AG04450 (cell line): Measurements from ENCODE around the gene TMEM62. TPM values are rescaled to one million over a fixed set of nuclear protein-coding genes. Genes with fewer than 3 reads are reported as not detected.
"Not testable (repeated sequence)": the region's sequence is repeated elsewhere in the genome, so short reads cannot be mapped to it uniquely, and the experiment has no call there.

Source experiments
- CTCF ChIA-PET: fragments of 300-600, 350-600 bp; formaldehyde crosslinking; extraction: SDS; loops from one replicate; lab custom pipeline; 2022; ENCODE audit warnings: antibody characterized with exemption, inconsistent platforms; lab: Charles Lee
- POLR2A ChIA-PET: fragments of 350-600 bp; formaldehyde crosslinking; extraction: SDS; loops from one replicate; lab custom pipeline; 2021; ENCODE audit warnings: antibody characterized with exemption, inconsistent platforms; lab: Yijun Ruan, JAX
- DNase-seq: peaks from one replicate; pipeline ENCODE4 v3.0.0-alpha.2; 2011; ENCODE audit warnings: low read depth, low spot score
- H3K27ac ChIP-seq: one replicate; pipeline ENCODE4 v1.5.1; 2012; ENCODE audit warnings: low read depth, low read length, control low read depth
- H3K27me3 ChIP-seq: one replicate; pipeline ENCODE4 v1.6.0; 2012; ENCODE audit warnings: low read length; ENCODE audit not compliant: control insufficient read depth, insufficient read depth
- H3K4me3 ChIP-seq: 2 replicates; pipeline ENCODE4 v1.5.1; 2011; ENCODE audit warnings: mild to moderate bottlenecking, low read depth, low read length, control low read depth
- H3K9me3 ChIP-seq: 2 replicates; pipeline ENCODE4 v1.5.1; 2012; ENCODE audit warnings: low read length; ENCODE audit not compliant: control insufficient read depth, insufficient read depth
- polyA plus RNA-seq: library from polyadenylated mRNA; depleted of rRNA; stranded (reverse); fragments of >200 nt; gene quantifications from 2 replicates; pipeline ENCODE4 v1.2.3, GENCODE V29; 2011
- TF ChIP-seq, protein P1 (sequence below): IDR thresholded peaks from 2 replicates; pipeline ENCODE4 v1.5.1; 2011; ENCODE audit warnings: low read depth, low read length, control low read depth, inconsistent platforms

TMEM62 gene
- polyA plus RNA-seq, 1 experiment = 4.3 TPM

DNA sequence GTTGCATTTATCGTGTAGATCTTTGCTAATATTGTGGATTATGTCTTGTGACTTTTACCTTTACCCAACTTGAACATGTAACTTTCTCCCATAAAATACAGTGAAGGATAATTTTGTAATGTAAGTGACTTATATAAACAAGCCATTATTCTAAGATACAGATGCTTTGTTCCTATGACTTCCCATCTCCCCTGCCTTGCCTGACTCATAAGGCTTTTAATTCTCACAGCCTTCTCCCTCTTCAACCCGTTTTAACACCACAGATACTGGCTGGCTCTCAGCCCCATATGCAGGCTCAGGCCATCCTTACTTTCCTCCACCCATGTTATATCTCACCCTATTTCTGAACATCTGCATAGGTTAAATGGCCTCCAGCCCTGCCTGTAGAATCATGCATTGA, 55.9 kb downstream of the TMEM62 start:
- H3K27ac ChIP-seq = no peak overlapping the region
- H3K9me3 ChIP-seq = no peaks in the 10 kb centered on the region; the same call in 1 of the 2 replicates
- ChIA-PET CTCF (interaction anchor here (1.3 kb wide), 1 partner anchor 96 kb away, joined by 13 read pairs; no protein-coding TSS in a partner anchor), POLR2A (no interaction called here)
- no peaks in the 10 kb centered on the region for H3K27me3 ChIP-seq
- H3K4me3 ChIP-seq = no peak overlapping the region
- no peak for DNase-seq
- TF ChIP-seq, protein P1, sequence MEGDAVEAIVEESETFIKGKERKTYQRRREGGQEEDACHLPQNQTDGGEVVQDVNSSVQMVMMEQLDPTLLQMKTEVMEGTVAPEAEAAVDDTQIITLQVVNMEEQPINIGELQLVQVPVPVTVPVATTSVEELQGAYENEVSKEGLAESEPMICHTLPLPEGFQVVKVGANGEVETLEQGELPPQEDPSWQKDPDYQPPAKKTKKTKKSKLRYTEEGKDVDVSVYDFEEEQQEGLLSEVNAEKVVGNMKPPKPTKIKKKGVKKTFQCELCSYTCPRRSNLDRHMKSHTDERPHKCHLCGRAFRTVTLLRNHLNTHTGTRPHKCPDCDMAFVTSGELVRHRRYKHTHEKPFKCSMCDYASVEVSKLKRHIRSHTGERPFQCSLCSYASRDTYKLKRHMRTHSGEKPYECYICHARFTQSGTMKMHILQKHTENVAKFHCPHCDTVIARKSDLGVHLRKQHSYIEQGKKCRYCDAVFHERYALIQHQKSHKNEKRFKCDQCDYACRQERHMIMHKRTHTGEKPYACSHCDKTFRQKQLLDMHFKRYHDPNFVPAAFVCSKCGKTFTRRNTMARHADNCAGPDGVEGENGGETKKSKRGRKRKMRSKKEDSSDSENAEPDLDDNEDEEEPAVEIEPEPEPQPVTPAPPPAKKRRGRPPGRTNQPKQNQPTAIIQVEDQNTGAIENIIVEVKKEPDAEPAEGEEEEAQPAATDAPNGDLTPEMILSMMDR = no peak

DNA sequence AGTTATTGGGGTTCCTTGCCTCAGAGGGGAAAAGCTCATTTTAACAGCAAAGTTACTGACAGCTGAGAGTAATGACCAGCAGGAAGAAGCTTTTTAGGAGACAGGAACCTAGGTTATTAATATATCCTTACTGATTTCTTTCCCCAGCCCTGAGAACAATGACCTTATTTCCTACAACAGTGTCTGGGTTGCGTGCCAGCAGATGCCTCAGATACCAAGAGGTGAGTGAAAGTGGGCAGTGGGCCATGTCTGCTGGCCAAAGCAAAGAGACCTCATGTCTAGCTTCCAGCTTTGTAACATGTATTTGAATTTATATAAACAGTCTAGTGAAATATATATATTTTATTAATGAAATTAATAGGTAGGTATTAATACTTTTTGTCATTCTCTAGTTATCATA, 56.8 kb downstream of the TMEM62 start:
- TF ChIP-seq, protein P1 = no peak
- no peak overlapping the region for H3K27ac ChIP-seq
- DNase-seq = no peak
- CTCF ChIA-PET = interaction anchor here (1.2 to 1.8 kb wide), 2 partner anchors 13 to 96 kb away, joined by 5 to 14 read pairs; no protein-coding TSS in a partner anchor
- no peaks in the 10 kb centered on the region for H3K27me3 ChIP-seq
- H3K9me3 ChIP-seq = no peaks in the 10 kb centered on the region; the same call in 1 of the 2 replicates
- POLR2A ChIA-PET = no interaction called here
- no peak overlapping the region for H3K4me3 ChIP-seq

DNA sequence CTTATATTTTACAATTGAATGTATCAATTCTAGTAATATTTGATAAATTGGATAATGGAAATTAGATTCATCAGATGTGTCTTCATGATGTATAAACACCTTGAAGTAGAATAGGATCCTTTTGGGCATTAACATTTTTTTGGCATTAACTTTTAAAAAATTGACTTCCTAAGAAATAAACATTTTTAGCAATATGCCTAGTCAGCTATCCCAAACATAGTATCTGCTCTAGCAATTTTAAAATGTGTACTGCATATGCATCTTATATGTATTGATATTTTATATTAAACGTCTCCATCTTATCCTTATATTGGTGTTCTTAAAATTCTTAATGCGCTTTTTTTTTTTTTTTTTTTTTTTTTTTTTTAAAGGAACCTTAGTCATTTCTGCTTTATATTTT, 60.3 kb downstream of the TMEM62 start:
- DNase-seq = no peak
- Histone ChIP-seq H3K27ac (no peak overlapping the region), H3K27me3 (no peaks in the 10 kb centered on the region), H3K4me3 (no peak overlapping the region), H3K9me3 (peaks cover 2% of the 10 kb centered on the region; the same call in 1 of the 2 replicates)
- POLR2A ChIA-PET = no interaction called here
- TF ChIP-seq, protein P1 = no peak
- CTCF ChIA-PET = interaction anchor here (2.3 to 3.1 kb wide), 3 partner anchors 10 to 92 kb away, joined by 18 to 25 read pairs (median 21); no protein-coding TSS in a partner anchor

- ChIA-PET CTCF (interaction anchor here (1.5 to 3.1 kb wide), 3 partner anchors 9 to 91 kb away, joined by 13 to 25 read pairs (median 18); no protein-coding TSS in a partner anchor), POLR2A (no interaction called here)
- H3K27ac ChIP-seq = no peak overlapping the region
- H3K4me3 ChIP-seq = no peak overlapping the region
- no peak for DNase-seq
- peaks cover 5% of the 10 kb centered on the region; the same call in 1 of the 2 replicates for H3K9me3 ChIP-seq
- no peaks in the 10 kb centered on the region for H3K27me3 ChIP-seq
- TF ChIP-seq, protein P1 = no peak
Observed at GRCh38 chr15:43194795-43195194, 61.4 kb downstream of the TMEM62 start.

DNA sequence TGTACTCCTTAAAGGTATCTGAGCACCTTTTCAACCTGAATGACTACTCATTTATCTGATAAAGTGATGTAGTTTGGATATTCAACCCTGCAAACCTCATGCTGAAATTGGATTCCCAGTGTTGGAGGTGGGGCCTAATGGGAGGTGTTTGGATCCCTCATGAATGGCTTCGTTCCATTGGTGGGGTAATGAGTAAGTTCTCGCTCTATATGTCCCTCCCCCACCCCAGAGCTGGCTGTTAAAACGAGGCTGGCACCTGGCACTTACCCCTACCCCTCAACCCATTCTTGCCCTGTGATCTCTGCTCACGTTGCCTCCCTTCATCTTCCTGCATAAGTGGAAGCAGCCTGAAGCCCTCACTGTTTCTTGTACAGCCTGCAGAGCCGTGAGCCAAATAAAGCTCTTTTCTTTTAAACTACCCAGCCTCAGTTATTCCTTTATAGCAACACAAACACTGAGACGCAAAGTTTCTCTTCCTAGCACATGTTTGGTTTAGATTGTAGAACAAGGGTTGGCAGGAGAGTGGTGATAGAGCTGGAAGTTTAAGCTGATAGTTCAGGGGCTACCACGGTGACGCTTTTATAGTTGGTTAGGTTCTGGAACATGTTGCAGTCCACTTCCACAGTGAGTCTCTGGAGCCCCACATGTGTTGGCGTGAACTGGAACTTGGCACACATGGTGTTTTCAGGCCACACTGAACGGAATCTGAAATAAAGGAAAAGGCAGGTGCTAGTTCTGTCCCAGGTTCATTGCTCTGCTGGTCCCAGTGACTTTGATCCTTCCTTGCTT, 63.6 kb downstream of the TMEM62 start:
- Histone ChIP-seq H3K27me3 (peaks cover 4% of the 10 kb centered on the region), H3K9me3 (peaks cover 5% of the 10 kb centered on the region; the same call in 1 of the 2 replicates), H3K4me3 (no peak overlapping the region), H3K27ac (no peak overlapping the region)
- TF ChIP-seq, protein P1 = no peak
- DNase-seq = no peak
- CTCF ChIA-PET = interaction anchor here (1.2 kb wide), 1 partner anchor 88 kb away, joined by 3 read pairs; no protein-coding TSS in a partner anchor
- POLR2A ChIA-PET = no interaction called here

DNA sequence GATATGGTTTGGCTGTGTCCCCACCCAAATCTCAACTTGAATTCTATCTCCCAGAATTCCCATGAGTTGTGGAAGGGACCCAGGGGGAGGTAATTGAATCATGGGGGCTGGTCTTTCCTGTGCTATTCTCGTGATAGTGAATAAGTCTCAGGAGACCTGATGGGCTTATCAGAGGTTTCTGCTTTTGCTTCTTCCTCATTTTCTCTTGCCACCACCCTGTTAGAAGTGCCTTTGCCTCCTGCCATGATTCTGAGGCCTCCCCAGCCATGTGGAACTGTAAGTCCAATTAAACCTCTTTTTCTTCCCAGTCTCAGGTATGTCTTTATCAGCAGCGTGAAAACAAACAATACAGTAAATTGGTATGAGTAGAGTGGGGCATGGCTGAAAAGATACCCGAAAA, 64.4 kb downstream of the TMEM62 start:
- CTCF ChIA-PET = interaction anchor here (1.2 kb wide), 1 partner anchor 87 kb away, joined by 3 read pairs; no protein-coding TSS in a partner anchor
- H3K9me3 ChIP-seq, H3K27me3 ChIP-seq, DNase-seq, H3K4me3 ChIP-seq, H3K27ac ChIP-seq, POLR2A ChIA-PET: not testable (repeated sequence)

- POLR2A ChIA-PET, H3K27ac ChIP-seq, DNase-seq, H3K27me3 ChIP-seq, CTCF ChIA-PET, H3K4me3 ChIP-seq, H3K9me3 ChIP-seq: not testable (repeated sequence)
Observed at GRCh38 chr15:43198556-43198955, 65.2 kb downstream of the TMEM62 start.
